WTC11 (cell line): Measurements from ENCODE around the gene DSG3. TPM values are rescaled to one million over a fixed set of nuclear protein-coding genes. Genes with fewer than 3 reads are reported as not detected.

Experiments
- ATAC-seq: fragments of 200-7000 bp; cut with Tn5 transposase; 2 replicates; pipeline ENCODE4 v1.10.0; 2021; ENCODE audit warnings: mild to moderate bottlenecking, moderate library complexity
- CTCF ChIA-PET: fragments of 300-600 bp; sonication (Branson Sonifier 250); formaldehyde crosslinking; loops from one replicate; lab custom pipeline; 2021; ENCODE audit warnings: antibody characterized with exemption; lab: Charles Lee
- POLR2A ChIA-PET: fragments of 350-600 bp; sonication (Branson Sonifier 250); formaldehyde crosslinking; loops from one replicate; lab custom pipeline; 2021; ENCODE audit warnings: antibody characterized with exemption; lab: Charles Lee
- DNase-seq: peaks from one replicate; pipeline ENCODE4 v3.0.0; 2021; ENCODE audit warnings: low spot score
- H3K27ac Mint-ChIP-seq: 2 replicates; pipeline ENCODE4 v1.8.0; 2021; ENCODE audit warnings: mixed read lengths
- H3K27me3 Mint-ChIP-seq: 2 replicates; pipeline ENCODE4 v1.8.0; 2021; ENCODE audit warnings: low read depth, mild to moderate bottlenecking, moderate library complexity, mixed read lengths
- H3K36me3 Mint-ChIP-seq: 2 replicates; pipeline ENCODE4 v1.8.0; 2021; ENCODE audit warnings: mixed read lengths
- H3K4me1 Mint-ChIP-seq: 2 replicates; pipeline ENCODE4 v1.8.0; 2022; ENCODE audit warnings: mixed read lengths
- H3K4me3 Mint-ChIP-seq: 2 replicates; pipeline ENCODE4 v1.8.0; 2021; ENCODE audit warnings: mild to moderate bottlenecking, moderate library complexity, mixed read lengths
- H3K9me3 Mint-ChIP-seq: 2 replicates; pipeline ENCODE4 v1.8.0; 2021; ENCODE audit warnings: mixed read lengths
- AR ChIP-seq: fragments of 250-450 bp; sonication (Bioruptor Pico); IDR thresholded peaks from 2 replicates; pipeline ENCODE4 v1.9.0; 2021; ENCODE audit warnings: mild to moderate bottlenecking
- ATF2 ChIP-seq: sonication (generic); formaldehyde crosslinking; IDR thresholded peaks from 2 replicates; pipeline ENCODE4 v1.8.1; 2022; ENCODE audit warnings: low read depth, missing genetic modification reagents, borderline replicate concordance
- E2F5 ChIP-seq: sonication (generic); formaldehyde crosslinking; IDR thresholded peaks from 2 replicates; pipeline ENCODE4 v1.8.1; 2022; ENCODE audit warnings: mild to moderate bottlenecking, moderate library complexity, missing genetic modification reagents
- ELF4 ChIP-seq: sonication (generic); formaldehyde crosslinking; IDR thresholded peaks from 2 replicates; pipeline ENCODE4 v1.8.1; 2022; ENCODE audit warnings: low read depth, mild to moderate bottlenecking, moderate library complexity, missing genetic modification reagents
- GRHL2 ChIP-seq: fragments of 250-450 bp; sonication (Bioruptor Pico); IDR thresholded peaks from 2 replicates; pipeline ENCODE4 v1.8.0; 2022; ENCODE audit warnings: mild to moderate bottlenecking, moderate library complexity; ENCODE audit not compliant: insufficient replicate concordance, severe bottlenecking
- HMGXB4 ChIP-seq: sonication (generic); formaldehyde crosslinking; IDR thresholded peaks from 2 replicates; pipeline ENCODE4 v1.8.1; 2023; ENCODE audit warnings: mild to moderate bottlenecking, moderate library complexity, missing genetic modification reagents
- MLX ChIP-seq: sonication (generic); formaldehyde crosslinking; IDR thresholded peaks from 2 replicates; pipeline ENCODE4 v1.8.1; 2023; ENCODE audit warnings: mild to moderate bottlenecking, missing genetic modification reagents, moderate library complexity
- MYBL2 ChIP-seq: sonication (generic); formaldehyde crosslinking; IDR thresholded peaks from 2 replicates; pipeline ENCODE4 v1.8.1; 2023; ENCODE audit warnings: mild to moderate bottlenecking, moderate library complexity, missing genetic modification reagents
- NR3C1 ChIP-seq: sonication (generic); formaldehyde crosslinking; conservative IDR thresholded peaks from 2 replicates; pipeline ENCODE4 v1.8.1; 2023; ENCODE audit warnings: low read depth, mild to moderate bottlenecking, missing genetic modification reagents
- PREB ChIP-seq: sonication (generic); formaldehyde crosslinking; IDR thresholded peaks from 2 replicates; pipeline ENCODE4 v1.8.1; 2022; ENCODE audit warnings: mild to moderate bottlenecking, missing genetic modification reagents, moderate library complexity, borderline replicate concordance
- PRRX2 ChIP-seq: fragments of 250-450 bp; sonication (Bioruptor Pico); IDR thresholded peaks from 2 replicates; pipeline ENCODE4 v1.8.0; 2021; ENCODE audit warnings: mild to moderate bottlenecking
- RORB ChIP-seq: fragments of 250-450 bp; sonication (Bioruptor Pico); IDR thresholded peaks from 2 replicates; pipeline ENCODE4 v1.9.0; 2021; ENCODE audit warnings: mild to moderate bottlenecking
- SMAD3 ChIP-seq: sonication (generic); formaldehyde crosslinking; IDR thresholded peaks from 2 replicates; pipeline ENCODE4 v1.8.0; 2022; ENCODE audit warnings: missing genetic modification reagents, mild to moderate bottlenecking, borderline replicate concordance
- SOX15 ChIP-seq: fragments of 250-450 bp; sonication (Bioruptor Pico); IDR thresholded peaks from 2 replicates; pipeline ENCODE4 v1.9.0; 2021; ENCODE audit warnings: mild to moderate bottlenecking
- USF2 ChIP-seq: sonication (generic); formaldehyde crosslinking; IDR thresholded peaks from 2 replicates; pipeline ENCODE4 v1.8.1; 2023; ENCODE audit warnings: mild to moderate bottlenecking, missing genetic modification reagents, moderate library complexity
- ZMAT4 ChIP-seq: fragments of 250-450 bp; sonication (Bioruptor Pico); IDR thresholded peaks from 2 replicates; pipeline ENCODE4 v1.9.0; 2021; ENCODE audit warnings: mild to moderate bottlenecking
- ZNF423 ChIP-seq: fragments of 250-450 bp; sonication (Bioruptor Pico); IDR thresholded peaks from 2 replicates; pipeline ENCODE4 v2.1.2; 2022; ENCODE audit warnings: mild to moderate bottlenecking, moderate library complexity
- ZNF512 ChIP-seq: sonication (generic); formaldehyde crosslinking; IDR thresholded peaks from 2 replicates; pipeline ENCODE4 v1.8.1; 2022; ENCODE audit warnings: missing genetic modification reagents, borderline replicate concordance
- ZSCAN18 ChIP-seq: fragments of 250-450 bp; sonication (Bioruptor Pico); IDR thresholded peaks from 2 replicates; pipeline ENCODE4 v2.1.2; 2022; ENCODE audit warnings: mild to moderate bottlenecking, moderate library complexity
- total RNA-seq: library from RNA; stranded (reverse); gene quantifications from 3 replicates; pipeline ENCODE4 v1.2.3, GENCODE V29; 2021

Gene DSG3
- total RNA-seq, 1 experiment from 2014 or later: 0.04 TPM

GRCh38 chr18:31446854-31447253 is 687 bp upstream of the DSG3 start (continued):
- TF ChIP-seq AR (CRISPR knock-in tag): no peak
- no peak for TF ChIP-seq HMGXB4 (CRISPR knock-in tag)
- no peak for TF ChIP-seq RORB
- no peak for TF ChIP-seq NR3C1 (CRISPR knock-in tag)
- TF ChIP-seq ZMAT4 (CRISPR knock-in tag): no peak
- TF ChIP-seq ATF2 (CRISPR knock-in tag): no peak
- no peak for TF ChIP-seq PRRX2 (CRISPR knock-in tag)
- TF ChIP-seq SMAD3 (CRISPR knock-in tag): no peak

- no peaks in the 10 kb centered on the region for H3K9me3 Mint-ChIP-seq
- peaks cover 7% of the 10 kb centered on the region; the same call in 1 of the 2 replicates for H3K4me1 Mint-ChIP-seq
- DNase-seq: no peak
- no peak overlapping the region for H3K4me3 Mint-ChIP-seq
- H3K27ac Mint-ChIP-seq: no peak overlapping the region
- ChIA-PET POLR2A (no interaction called here), CTCF (no interaction called here)
- H3K36me3 Mint-ChIP-seq: no peaks in the 10 kb centered on the region
- no peak for ATAC-seq
- H3K27me3 Mint-ChIP-seq: no peaks in the 10 kb centered on the region
- TF ChIP-seq ELF4 (CRISPR knock-in tag) (no peak), SOX15 (CRISPR knock-in tag) (no peak), AR (CRISPR knock-in tag) (no peak), ZSCAN18 (CRISPR knock-in tag) (no peak), GRHL2 (CRISPR knock-in tag) (no peak), E2F5 (no peak), ZNF512 (CRISPR knock-in tag) (no peak), PREB (no peak), USF2 (CRISPR knock-in tag) (no peak), MLX (CRISPR knock-in tag) (no peak), MYBL2 (CRISPR knock-in tag) (no peak), ZNF423 (CRISPR knock-in tag) (no peak)
These were observed 2.9 kb downstream of the DSG3 start for GRCh38 chr18:31450409-31450808.
